HCT116 (cell line): ENCODE data around the gene KRT33A. TPM values are rescaled to one million over a fixed set of nuclear protein-coding genes. Genes with fewer than 3 reads are reported as not detected.

ENCODE experiments used
- ATAC-seq: fragments of 200-7000 bp; cut with Tn5 transposase; 2 replicates; pipeline ENCODE4 v1.9.1; 2020; ENCODE audit warnings: mild to moderate bottlenecking, moderate library complexity
- BruUV-seq: library from RNA; stranded (reverse); fragments of 400-500 nt; replicated peaks from 2 replicates; lab custom pipeline; 2021; lab: Mats Ljungman, UMichigan
- CTCF ChIA-PET: fragments of 300-600 bp; sonication (Branson Sonifier 250); formaldehyde crosslinking; loops from one replicate; lab custom pipeline; 2021; ENCODE audit warnings: antibody characterized with exemption; lab: Charles Lee
- POLR2A ChIA-PET: fragments of 300-600, 350-600 bp; sonication (Branson Sonifier 250); formaldehyde crosslinking; loops from one replicate; lab custom pipeline; 2021; ENCODE audit warnings: antibody characterized with exemption; lab: Charles Lee
- RAD21 ChIA-PET, 2 experiments: fragments of 300-600 bp; sonication (Branson Sonifier 250); formaldehyde crosslinking; loops; one replicate each; lab custom pipeline; 2023; ENCODE audit warnings: low total read pairs in 2 of 2; ENCODE audit not compliant: uncharacterized antibody in 2 of 2, unreplicated experiment in 2 of 2, low non-redundant PET in 1 of 2; lab: Charles Lee
- DNase-seq: peaks from one replicate; pipeline ENCODE4 v3.0.0-alpha.2; 2010; ENCODE audit warnings: low read depth, low spot score
- H2AFZ ChIP-seq: fragments of 200-600 bp; shearing (Covaris generic), sonication (generic); 2 replicates; pipeline ENCODE4 v1.6.1; 2017; ENCODE audit warnings: low read depth, mixed run types, mixed read lengths, antibody characterized with exemption, low read length; ENCODE audit not compliant: poor library complexity, severe bottlenecking
- H3K27ac ChIP-seq: 2 replicates; pipeline ENCODE4 v1.5.1; 2012; ENCODE audit warnings: low read depth, low read length
- H3K27me3 ChIP-seq: fragments of 200-600 bp; sonication (generic); 2 replicates; pipeline ENCODE4 v1.6.1; 2016; ENCODE audit warnings: mixed run types, low read length, mixed read lengths; ENCODE audit not compliant: insufficient read depth
- H3K36me3 ChIP-seq, 2 experiments: fragments of 200-500 bp in 1 of 2; fragments of 200-600 bp in 1 of 2; sonication (Bioruptor generic) in 1 of 2; sonication (generic) in 1 of 2; 2 replicates each; pipeline versions ENCODE4 v1.5.1 to v1.6.1; 2014 to 2016; ENCODE audit warnings: low read length in 2 of 2, inconsistent platforms in 1 of 2, mixed read lengths in 1 of 2, mixed run types in 1 of 2; ENCODE audit not compliant: insufficient read depth in 2 of 2, control insufficient read depth in 1 of 2
- H3K4me1 ChIP-seq, 2 experiments: fragments of 200-600 bp in 1 of 2; sonication (generic) in 1 of 2; 2 replicates each; pipeline versions ENCODE4 v1.5.1 to v1.6.1; 2012 to 2017; ENCODE audit warnings: low read length in 2 of 2, inconsistent platforms in 1 of 2, mild to moderate bottlenecking in 1 of 2, mixed read lengths in 1 of 2, mixed run types in 1 of 2, moderate library complexity in 1 of 2; ENCODE audit not compliant: insufficient read depth in 2 of 2, control insufficient read depth in 1 of 2
- H3K4me2 ChIP-seq: fragments of 200-600 bp; sonication (generic); 2 replicates; pipeline ENCODE4 v1.6.1; 2017; ENCODE audit warnings: mixed run types, low read length, mixed read lengths
- H3K4me3 ChIP-seq, 2 experiments: fragments of 200-600 bp in 1 of 2; sonication (generic) in 1 of 2; replicated peaks in 1 of 2; 2 replicates each; pipeline ENCODE4 v1.5.1; 2011 to 2016; ENCODE audit warnings: low read length in 2 of 2, control low read depth in 1 of 2, low read depth in 1 of 2, mild to moderate bottlenecking in 1 of 2, mixed read lengths in 1 of 2, mixed run types in 1 of 2
- H3K79me2 ChIP-seq: fragments of 200-600 bp; sonication (generic); 2 replicates; pipeline ENCODE4 v1.6.1; 2017; ENCODE audit warnings: mild to moderate bottlenecking, mixed run types, low read length, moderate library complexity, mixed read lengths; ENCODE audit not compliant: insufficient read depth
- H3K9ac ChIP-seq: fragments of 200-600 bp; sonication (generic); 2 replicates; pipeline ENCODE4 v1.6.1; 2016; ENCODE audit warnings: low read length, mixed read lengths
- H3K9me2 ChIP-seq: fragments of 200-600 bp; sonication (generic), shearing (Covaris generic); 2 replicates; pipeline ENCODE4 v1.6.1; 2017; ENCODE audit warnings: mixed run types, mild to moderate bottlenecking, moderate library complexity; ENCODE audit not compliant: insufficient read depth
- H3K9me3 ChIP-seq, 2 experiments: fragments of 200-500 bp in 1 of 2; fragments of 200-600 bp in 1 of 2; sonication (Bioruptor generic) in 1 of 2; sonication (generic) in 1 of 2; 2 replicates each; pipeline ENCODE4 v1.6.1; 2014 to 2017; ENCODE audit warnings: low read length in 2 of 2, mixed read lengths in 2 of 2, inconsistent platforms in 1 of 2, low read depth in 1 of 2, mild to moderate bottlenecking in 1 of 2, mixed run types in 1 of 2, moderate library complexity in 1 of 2; ENCODE audit not compliant: control insufficient read depth in 1 of 2, insufficient read depth in 1 of 2
- H4K20me1 ChIP-seq: fragments of 200-600 bp; sonication (generic), shearing (Covaris generic); 2 replicates; pipeline ENCODE4 v1.6.1; 2017; ENCODE audit warnings: mixed run types, mild to moderate bottlenecking, moderate library complexity; ENCODE audit not compliant: insufficient read depth
- ATF3 ChIP-seq: IDR thresholded peaks from 2 replicates; pipeline ENCODE4 v1.6.1; 2012
- CBX3 ChIP-seq: IDR thresholded peaks from 2 replicates; pipeline ENCODE4 v1.6.1; 2012; ENCODE audit warnings: low read depth
- CTCF ChIP-seq, 3 experiments: fragments of 200-600 bp in 1 of 3; sonication (generic) in 1 of 3; IDR thresholded peaks in 2 of 3; conservative IDR thresholded peaks in 1 of 3; 2 replicates each; pipeline ENCODE4 v1.5.1; 2012 to 2017; ENCODE audit warnings: low read depth in 2 of 3, low read length in 2 of 3, antibody characterized with exemption in 1 of 3, borderline replicate concordance in 1 of 3, control low read depth in 1 of 3, mild to moderate bottlenecking in 1 of 3, mixed read lengths in 1 of 3, mixed run types in 1 of 3, moderate library complexity in 1 of 3; ENCODE audit not compliant: insufficient read depth in 1 of 3
- EGR1 ChIP-seq: IDR thresholded peaks from 2 replicates; pipeline ENCODE4 v1.6.1; 2012; ENCODE audit warnings: low read depth
- ELF1 ChIP-seq: IDR thresholded peaks from 2 replicates; pipeline ENCODE4 v1.6.1; 2012; ENCODE audit warnings: low read depth, borderline replicate concordance
- EZH2phosphoT487 ChIP-seq: fragments of 200-600 bp; IDR thresholded peaks from 2 replicates; pipeline ENCODE4 v1.6.1; 2018; ENCODE audit warnings: antibody characterized with exemption, borderline replicate concordance
- JUND ChIP-seq: IDR thresholded peaks from 2 replicates; pipeline ENCODE4 v1.6.1; 2012
- MAX ChIP-seq: IDR thresholded peaks from 2 replicates; pipeline ENCODE4 v1.6.1; 2012
- POLR2A ChIP-seq: IDR thresholded peaks from 2 replicates; pipeline ENCODE4 v1.7.0; 2011; ENCODE audit warnings: borderline replicate concordance; ENCODE audit not compliant: insufficient read depth, insufficient read length; ENCODE audit errors: extremely low read depth
- POLR2AphosphoS5 ChIP-seq: IDR thresholded peaks from 2 replicates; pipeline ENCODE4 v1.6.1; 2011; ENCODE audit warnings: mild to moderate bottlenecking, low read depth, low read length, moderate library complexity
- SP1 ChIP-seq: IDR thresholded peaks from 2 replicates; pipeline ENCODE4 v1.6.1; 2012; ENCODE audit warnings: low read depth
- ZFX ChIP-seq: fragments of 450-650 bp; IDR thresholded peaks from 2 replicates; pipeline ENCODE4 v1.6.1; 2017
- intact Hi-C: fragments of 100-400 bp; cut with micrococcal nuclease; formaldehyde crosslinking; loops from 2 replicates; pipeline ENCODE4 v1.10.0; 2022
- total RNA-seq: library from RNA; stranded (reverse); gene quantifications from one replicate; pipeline ENCODE4 v1.2.1, GENCODE V29; 2021; ENCODE audit not compliant: unreplicated experiment
- TF ChIP-seq, protein P1 (sequence below): IDR thresholded peaks from 2 replicates; pipeline ENCODE4 v1.6.1; 2011; ENCODE audit warnings: mild to moderate bottlenecking, low read length, moderate library complexity; ENCODE audit not compliant: insufficient replicate concordance; ENCODE audit errors: extremely low read depth

The KRT33A gene
- total RNA-seq, 1 experiment from 2014 or later: not detected

DNA sequence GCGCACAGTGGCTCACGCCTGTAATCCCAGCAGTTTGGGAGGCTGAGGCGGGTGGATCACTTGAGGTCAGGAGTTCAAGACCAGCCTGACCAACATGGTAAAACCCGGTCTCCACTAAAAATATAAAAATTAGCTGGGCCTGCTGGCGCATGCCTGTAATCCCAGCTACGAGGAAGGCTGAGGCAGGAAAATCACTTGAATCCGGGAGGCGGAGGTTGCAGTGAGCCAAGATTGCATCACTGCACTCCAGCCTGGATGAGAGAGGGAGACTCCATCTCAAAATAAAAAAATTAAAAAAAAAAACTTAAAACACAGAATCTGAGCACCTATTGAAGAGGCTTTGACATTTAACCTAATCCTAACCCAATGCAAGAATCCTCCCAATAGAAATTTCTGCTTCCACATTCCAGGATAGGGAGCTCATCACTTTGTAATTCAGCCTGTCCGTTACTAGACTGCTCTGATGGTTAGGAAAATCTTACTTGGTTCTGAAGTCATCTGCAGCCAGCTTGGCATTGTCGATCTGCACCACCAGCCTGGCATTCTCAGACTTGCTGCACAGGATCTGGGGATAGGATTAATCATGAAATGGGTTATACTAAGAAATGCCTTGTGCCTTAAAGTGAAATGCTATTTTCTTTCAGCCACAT lies 16.9 kb upstream of the KRT33A start:
- Histone ChIP-seq H3K27ac (no peak overlapping the region), H3K4me1 (peaks cover 0 to 4% of the 10 kb centered on the region in 2 experiments; a peak in 1 of 4 replicates), H3K36me3 (no peaks in the 10 kb centered on the region), H3K9me2 (no peaks in the 10 kb centered on the region), H2AFZ (no peak overlapping the region), H4K20me1 (no peaks in the 10 kb centered on the region), H3K79me2 (no peaks in the 10 kb centered on the region), H3K9me3 (no peaks in the 10 kb centered on the region), H3K4me3 (no peak overlapping the region), H3K27me3 (no peaks in the 10 kb centered on the region), H3K9ac (no peak overlapping the region), H3K4me2 (no peak overlapping the region)
- no TSS peak for BruUV-seq
- POLR2A ChIA-PET: no interaction called here
- ATAC-seq: no peak
- no peak for DNase-seq
- CTCF ChIA-PET: interaction anchor here (1.0 kb wide), 1 partner anchor 181 kb away, joined by 3 read pairs; no protein-coding TSS in a partner anchor
- RAD21 ChIA-PET: no interaction called here
- TF ChIP-seq POLR2AphosphoS5 (no peak), JUND (no peak), EZH2phosphoT487 (no peak), CTCF (IDR thresholded peaks at IDR 0.05 in 2 of 3, conservative IDR thresholded peaks at IDR 0.05 in 1 of 3; ENCODE audit: borderline replicate concordance in 1 of 3, insufficient read depth in 1 of 3, low read depth in 2 of 3, low read length in 2 of 3) (no peak), CBX3 (no peak), MAX (no peak), SP1 (no peak), POLR2A (no peak), EGR1 (no peak), ELF1 (no peak), ZFX (no peak), ATF3 (no peak)
- TF ChIP-seq, protein P1, sequence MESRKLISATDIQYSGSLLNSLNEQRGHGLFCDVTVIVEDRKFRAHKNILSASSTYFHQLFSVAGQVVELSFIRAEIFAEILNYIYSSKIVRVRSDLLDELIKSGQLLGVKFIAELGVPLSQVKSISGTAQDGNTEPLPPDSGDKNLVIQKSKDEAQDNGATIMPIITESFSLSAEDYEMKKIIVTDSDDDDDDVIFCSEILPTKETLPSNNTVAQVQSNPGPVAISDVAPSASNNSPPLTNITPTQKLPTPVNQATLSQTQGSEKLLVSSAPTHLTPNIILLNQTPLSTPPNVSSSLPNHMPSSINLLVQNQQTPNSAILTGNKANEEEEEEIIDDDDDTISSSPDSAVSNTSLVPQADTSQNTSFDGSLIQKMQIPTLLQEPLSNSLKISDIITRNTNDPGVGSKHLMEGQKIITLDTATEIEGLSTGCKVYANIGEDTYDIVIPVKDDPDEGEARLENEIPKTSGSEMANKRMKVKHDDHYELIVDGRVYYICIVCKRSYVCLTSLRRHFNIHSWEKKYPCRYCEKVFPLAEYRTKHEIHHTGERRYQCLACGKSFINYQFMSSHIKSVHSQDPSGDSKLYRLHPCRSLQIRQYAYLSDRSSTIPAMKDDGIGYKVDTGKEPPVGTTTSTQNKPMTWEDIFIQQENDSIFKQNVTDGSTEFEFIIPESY: no peak
- intact Hi-C loops: no loop called here
